Muscle layer of colon (tissue), 2 donors: Measurements from ENCODE around the gene DDX1.

Experiments used
- H3K27ac ChIP-seq: one replicate; pipeline ENCODE4 v1.7.0; 2013; ENCODE audit warnings: low read depth, mild to moderate bottlenecking, low read length, moderate library complexity
- H3K27me3 ChIP-seq, 2 donors: one replicate each; pipeline ENCODE4 v1.7.0; 2013; ENCODE audit warnings: low read length in 2 of 2, mild to moderate bottlenecking in 2 of 2; ENCODE audit not compliant: insufficient read depth in 2 of 2, control insufficient read depth in 1 of 2
- H3K36me3 ChIP-seq: one replicate; pipeline ENCODE4 v1.7.0; 2013; ENCODE audit warnings: mild to moderate bottlenecking, low read length; ENCODE audit not compliant: insufficient read depth
- H3K4me1 ChIP-seq: one replicate; pipeline ENCODE4 v1.7.0; 2013; ENCODE audit warnings: mild to moderate bottlenecking, low read length; ENCODE audit not compliant: insufficient read depth
- H3K4me3 ChIP-seq, 2 donors: one replicate each; pipeline ENCODE4 v1.7.0; 2013; ENCODE audit warnings: low read length in 2 of 2, low read depth in 1 of 2, mild to moderate bottlenecking in 1 of 2, moderate library complexity in 1 of 2
- H3K9ac ChIP-seq: one replicate; pipeline ENCODE4 v1.7.0; 2013; ENCODE audit warnings: low read length
- H3K9me3 ChIP-seq: one replicate; pipeline ENCODE4 v1.7.0; 2013; ENCODE audit warnings: mild to moderate bottlenecking, low read length
- donor health status: abdominal sarcoma.
- donor health status: Adenocarcinoma of cecum.

Gene DDX1

DNA sequence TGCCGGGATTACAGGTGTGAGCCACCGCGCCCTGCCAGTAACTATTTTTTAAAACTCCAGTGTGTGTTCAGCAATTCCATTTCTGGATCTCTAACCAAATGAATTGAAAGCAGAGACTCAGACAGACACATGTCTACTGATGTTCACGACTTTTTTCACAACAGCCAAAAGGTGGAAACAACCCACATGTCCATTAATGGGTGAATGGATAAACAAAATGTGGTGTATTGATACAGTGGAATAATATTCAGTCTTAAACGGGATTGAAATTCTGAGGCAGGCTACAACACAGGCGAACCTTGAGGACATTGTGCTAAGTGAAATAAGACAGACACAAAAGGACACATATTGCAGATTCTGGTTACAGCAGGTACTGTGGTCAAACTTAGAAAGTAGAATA is 55.0 kb downstream of the DDX1 start:
- Histone ChIP-seq H3K9me3 (no peaks in the 10 kb centered on the region), H3K4me1 (no peaks in the 10 kb centered on the region), H3K4me3 (no peak overlapping the region), H3K36me3 (no peaks in the 10 kb centered on the region), H3K9ac (no peak overlapping the region), H3K27me3 (no peaks in the 10 kb centered on the region), H3K27ac (no peak overlapping the region)

DNA sequence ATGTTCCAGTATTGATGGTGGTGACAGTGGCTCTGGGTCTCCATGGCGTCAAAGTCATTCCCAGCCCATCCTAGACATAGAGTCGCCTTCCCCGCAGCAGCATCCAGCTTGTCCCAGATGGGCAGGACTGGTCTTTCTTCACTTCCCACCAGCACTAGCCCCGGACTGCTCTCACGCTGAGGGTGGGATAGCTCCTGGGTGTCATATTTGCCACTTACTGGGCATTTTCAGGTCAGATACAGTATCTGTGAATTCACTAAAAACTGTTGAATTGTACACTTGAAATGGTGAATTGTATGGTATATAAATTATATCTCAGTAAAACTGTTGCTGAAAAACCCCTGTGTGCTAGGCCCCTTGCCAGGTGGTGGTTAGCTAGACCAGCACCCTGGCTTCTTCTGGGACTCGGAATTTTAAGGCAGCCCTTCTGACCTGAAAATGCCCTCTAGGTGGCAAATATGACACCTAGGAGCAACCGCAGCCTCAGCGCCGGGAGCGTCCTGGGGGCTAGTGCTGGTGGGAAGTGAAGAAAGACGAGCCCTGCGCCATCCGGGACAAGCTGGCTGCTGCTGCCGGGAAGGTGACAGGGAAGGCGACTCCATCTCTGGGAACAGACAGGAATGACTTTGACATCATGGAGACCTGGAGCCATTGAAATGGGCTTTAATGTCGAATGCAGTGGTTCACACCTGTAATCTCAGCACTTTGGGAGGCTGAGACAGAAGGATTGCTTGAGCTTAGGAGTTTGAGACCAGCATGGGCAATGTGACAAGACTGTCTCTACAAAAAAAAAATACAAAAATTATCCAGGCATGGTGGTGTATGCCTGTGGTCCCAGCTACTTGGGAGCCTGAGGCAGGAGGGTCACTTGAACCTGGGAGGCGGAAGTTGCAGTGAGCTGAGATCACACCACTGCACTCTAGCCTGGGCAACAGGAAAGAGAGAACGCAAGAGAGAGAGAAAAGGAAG is 56.2 kb downstream of the DDX1 start:
- no peaks in the 10 kb centered on the region for H3K9me3 ChIP-seq
- H3K27ac ChIP-seq, result no peak overlapping the region
- H3K4me3 ChIP-seq, result no peak overlapping the region
- no peaks in the 10 kb centered on the region for H3K36me3 ChIP-seq
- H3K9ac ChIP-seq, result no peak overlapping the region
- no peaks in the 10 kb centered on the region for H3K27me3 ChIP-seq
- no peaks in the 10 kb centered on the region for H3K4me1 ChIP-seq

DNA sequence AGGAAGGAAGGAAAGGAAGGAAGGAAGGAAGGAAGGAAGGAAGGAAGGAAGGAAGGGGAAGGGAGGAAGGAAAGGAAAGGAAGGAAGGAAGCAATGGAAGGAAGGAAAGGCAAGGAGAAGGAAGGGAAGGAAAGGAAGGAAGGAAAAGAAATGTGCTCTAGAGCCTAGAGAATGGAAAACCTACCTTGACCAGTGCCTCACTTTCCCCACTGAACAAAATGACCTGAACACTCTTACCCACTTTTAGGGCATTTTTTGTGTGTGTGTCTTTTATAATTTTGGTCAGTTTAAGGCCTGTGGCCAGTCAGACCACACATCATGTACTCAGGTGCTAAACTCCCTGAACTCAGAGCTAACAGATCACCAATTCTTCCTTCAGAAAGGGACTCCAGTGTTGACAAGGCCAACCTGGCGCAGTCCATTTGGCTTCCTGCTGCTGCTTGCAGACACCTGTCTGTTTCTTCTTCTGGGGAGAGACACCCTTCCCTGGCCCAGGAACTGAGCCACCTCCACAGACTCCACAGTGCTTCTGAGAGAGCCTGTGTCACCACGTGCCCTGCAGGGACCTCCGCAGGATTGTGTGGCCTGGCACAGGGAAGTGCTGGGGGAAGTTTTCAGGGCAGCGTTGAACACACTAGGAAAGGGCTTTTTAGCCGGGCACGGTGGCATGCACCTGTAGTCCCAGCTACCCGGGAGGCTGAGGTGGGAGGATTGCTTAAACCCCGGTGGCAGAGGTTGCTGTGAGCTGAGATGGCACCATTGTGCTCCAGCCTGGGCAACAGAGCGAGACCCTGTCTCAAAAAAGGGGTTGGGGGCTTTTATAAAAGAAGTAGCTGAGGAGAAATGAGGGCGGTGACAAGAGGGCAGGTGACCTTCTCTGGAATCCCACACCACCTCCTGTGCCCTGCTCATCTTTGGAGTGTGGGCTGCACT is 57.2 kb downstream of the DDX1 start:
- no peaks in the 10 kb centered on the region for H3K27me3 ChIP-seq

DNA sequence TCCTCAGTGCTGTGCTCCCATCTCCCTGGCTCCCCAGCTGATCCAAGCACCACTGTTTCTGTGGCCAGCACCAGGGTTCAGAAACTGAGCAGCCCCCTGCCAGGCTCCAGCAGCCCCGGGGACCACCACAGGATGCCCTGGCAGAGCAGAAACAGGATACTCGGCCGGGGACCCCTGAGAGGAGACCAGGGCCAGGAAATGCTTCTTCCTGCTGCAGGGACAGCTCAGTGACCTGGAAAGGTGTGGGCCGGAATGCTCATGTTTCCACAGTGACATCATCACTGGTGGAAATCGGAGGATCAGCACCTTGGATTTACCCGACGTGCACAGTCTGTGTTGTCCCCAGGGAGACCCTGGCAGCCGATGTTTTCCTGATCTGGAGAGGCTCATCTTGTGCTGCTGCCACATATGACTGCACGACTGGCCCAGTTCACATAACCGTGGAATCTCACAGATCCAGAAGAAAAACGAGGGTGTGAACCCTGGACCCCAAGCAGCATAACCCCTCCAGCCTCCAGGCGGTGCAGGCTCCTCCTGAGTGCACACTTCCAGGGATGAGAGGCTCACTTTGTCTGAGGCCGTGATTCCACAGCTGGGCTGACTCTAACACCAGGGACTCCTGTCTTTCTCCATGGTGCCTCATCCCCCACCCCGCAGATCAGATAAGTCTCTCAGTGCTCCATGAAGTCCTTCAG is 58.0 kb downstream of the DDX1 start:
- no peaks in the 10 kb centered on the region for H3K36me3 ChIP-seq
- no peaks in the 10 kb centered on the region for H3K9me3 ChIP-seq
- H3K27me3 ChIP-seq, result no peaks in the 10 kb centered on the region
- H3K4me3 ChIP-seq, result no peak overlapping the region
- H3K9ac ChIP-seq, result no peak overlapping the region
- H3K27ac ChIP-seq, result no peak overlapping the region
- H3K4me1 ChIP-seq, result no peaks in the 10 kb centered on the region

More for the DNA sequence above, 57.2 kb downstream of the DDX1 start:
- Histone ChIP-seq H3K4me3 (no peak overlapping the region), H3K9me3 (no peaks in the 10 kb centered on the region), H3K27ac (no peak overlapping the region), H3K9ac (no peak overlapping the region), H3K4me1 (no peaks in the 10 kb centered on the region), H3K36me3 (no peaks in the 10 kb centered on the region)

DNA sequence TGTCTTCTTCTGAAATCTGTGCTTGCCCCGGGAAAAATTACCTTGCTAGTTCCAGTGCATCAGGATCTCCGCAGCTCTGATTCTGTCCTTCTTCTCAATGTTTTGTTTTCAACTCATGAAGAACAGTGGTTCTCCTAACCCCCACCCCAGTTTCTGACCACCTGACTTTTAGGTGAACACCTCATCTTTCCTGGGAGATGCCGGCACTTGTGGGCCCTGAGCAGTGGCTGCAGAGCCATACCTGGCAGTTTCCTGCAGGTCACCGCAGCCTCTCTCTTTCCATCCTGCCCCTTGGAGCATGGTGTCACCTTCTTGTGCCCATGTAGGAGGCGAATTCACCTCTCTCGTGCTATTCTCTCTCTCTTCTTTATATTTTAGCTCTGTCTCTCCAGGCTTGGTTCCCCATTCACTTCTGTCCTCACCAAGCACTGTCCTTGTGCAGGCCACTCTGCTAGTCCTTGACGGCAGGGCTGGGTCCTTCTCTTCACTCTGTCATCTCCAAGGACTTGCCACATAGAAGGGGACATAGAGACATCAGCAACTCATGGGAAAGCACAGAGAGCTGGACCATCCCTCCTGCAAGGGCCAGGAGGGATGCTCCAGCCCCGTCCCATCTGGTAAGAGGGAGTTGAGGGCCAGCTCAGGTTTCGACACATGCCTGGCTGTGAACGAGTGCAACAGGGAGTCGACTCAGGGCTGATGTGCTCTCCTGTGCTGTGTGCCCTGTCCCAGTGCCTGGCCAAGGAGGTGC is 59.1 kb downstream of the DDX1 start:
- H3K9ac ChIP-seq, result no peak overlapping the region
- no peaks in the 10 kb centered on the region for H3K36me3 ChIP-seq
- H3K27ac ChIP-seq, result no peak overlapping the region
- no peaks in the 10 kb centered on the region for H3K4me1 ChIP-seq
- H3K27me3 ChIP-seq, result no peaks in the 10 kb centered on the region
- no peak overlapping the region for H3K4me3 ChIP-seq
- no peaks in the 10 kb centered on the region for H3K9me3 ChIP-seq

DNA sequence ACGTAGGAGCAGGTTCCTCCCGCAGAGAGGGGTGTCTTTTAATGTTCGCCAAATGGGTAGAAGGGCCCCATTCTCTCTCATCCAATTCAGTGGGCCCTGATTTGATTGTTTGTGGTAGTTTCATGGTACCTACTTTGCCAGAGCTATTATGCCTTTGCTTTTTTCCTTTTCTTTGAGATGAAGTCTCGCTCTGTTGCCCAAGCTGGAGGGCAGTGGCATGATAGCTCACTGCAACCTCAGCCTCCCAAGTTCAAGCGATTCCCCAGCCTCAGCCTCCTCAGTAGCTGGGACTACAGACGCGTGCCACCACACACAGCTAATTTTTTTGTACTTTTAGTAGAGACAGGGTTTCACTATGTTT is 59.7 kb downstream of the DDX1 start:
- Histone ChIP-seq H3K9ac (no peak overlapping the region), H3K27ac (no peak overlapping the region), H3K9me3 (no peaks in the 10 kb centered on the region), H3K4me1 (no peaks in the 10 kb centered on the region), H3K27me3 (no peaks in the 10 kb centered on the region), H3K4me3 (no peak overlapping the region), H3K36me3 (no peaks in the 10 kb centered on the region)

DNA sequence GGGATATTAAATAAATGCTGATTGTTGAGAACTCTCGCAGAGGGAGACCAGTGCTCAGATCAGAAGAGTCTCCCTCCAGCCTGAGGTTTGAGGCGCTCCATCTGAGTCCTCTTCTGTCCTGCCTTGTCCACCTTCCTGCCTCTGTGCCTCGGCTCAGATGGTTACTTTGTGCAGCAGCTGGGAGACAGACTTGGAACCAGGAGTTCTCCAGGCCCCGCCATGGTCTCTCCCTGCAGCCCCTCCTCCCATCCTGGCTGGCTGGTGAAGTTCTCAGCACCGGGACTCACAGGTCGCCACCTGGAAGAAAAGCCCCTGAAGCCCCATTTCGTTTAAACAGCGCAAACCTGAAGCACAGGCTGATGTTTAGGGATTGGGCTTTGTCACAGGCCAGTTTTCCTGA is 60.6 kb downstream of the DDX1 start:
- H3K27ac ChIP-seq, result no peak overlapping the region
- H3K27me3 ChIP-seq, result no peaks in the 10 kb centered on the region
- H3K4me1 ChIP-seq, result no peaks in the 10 kb centered on the region
- H3K9me3 ChIP-seq, result no peaks in the 10 kb centered on the region
- no peaks in the 10 kb centered on the region for H3K36me3 ChIP-seq
- H3K9ac ChIP-seq, result no peak overlapping the region
- H3K4me3 ChIP-seq, result no peak overlapping the region

DNA sequence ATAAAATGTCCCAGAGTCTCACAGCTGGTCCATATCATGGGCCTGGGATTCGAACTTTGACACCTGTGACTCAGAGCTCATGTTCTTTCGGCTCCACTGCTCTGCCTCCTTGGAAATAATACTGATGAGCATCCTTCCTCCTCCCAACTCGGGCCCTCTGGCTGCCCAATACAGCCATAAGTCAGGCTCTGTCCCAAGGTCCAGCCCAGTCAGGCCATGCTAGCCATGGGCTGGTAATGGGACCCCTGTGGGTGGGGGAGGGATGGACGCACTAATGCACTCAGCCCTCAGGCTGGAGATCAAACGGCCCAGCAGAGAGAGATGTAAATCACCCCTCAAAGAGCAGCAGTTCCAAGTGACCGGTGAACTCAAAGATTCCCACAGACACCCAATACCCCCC is 61.1 kb downstream of the DDX1 start:
- Histone ChIP-seq H3K27me3 (no peaks in the 10 kb centered on the region), H3K4me1 (no peaks in the 10 kb centered on the region), H3K27ac (no peak overlapping the region), H3K4me3 (no peak overlapping the region), H3K9me3 (no peaks in the 10 kb centered on the region), H3K36me3 (no peaks in the 10 kb centered on the region), H3K9ac (no peak overlapping the region)

DNA sequence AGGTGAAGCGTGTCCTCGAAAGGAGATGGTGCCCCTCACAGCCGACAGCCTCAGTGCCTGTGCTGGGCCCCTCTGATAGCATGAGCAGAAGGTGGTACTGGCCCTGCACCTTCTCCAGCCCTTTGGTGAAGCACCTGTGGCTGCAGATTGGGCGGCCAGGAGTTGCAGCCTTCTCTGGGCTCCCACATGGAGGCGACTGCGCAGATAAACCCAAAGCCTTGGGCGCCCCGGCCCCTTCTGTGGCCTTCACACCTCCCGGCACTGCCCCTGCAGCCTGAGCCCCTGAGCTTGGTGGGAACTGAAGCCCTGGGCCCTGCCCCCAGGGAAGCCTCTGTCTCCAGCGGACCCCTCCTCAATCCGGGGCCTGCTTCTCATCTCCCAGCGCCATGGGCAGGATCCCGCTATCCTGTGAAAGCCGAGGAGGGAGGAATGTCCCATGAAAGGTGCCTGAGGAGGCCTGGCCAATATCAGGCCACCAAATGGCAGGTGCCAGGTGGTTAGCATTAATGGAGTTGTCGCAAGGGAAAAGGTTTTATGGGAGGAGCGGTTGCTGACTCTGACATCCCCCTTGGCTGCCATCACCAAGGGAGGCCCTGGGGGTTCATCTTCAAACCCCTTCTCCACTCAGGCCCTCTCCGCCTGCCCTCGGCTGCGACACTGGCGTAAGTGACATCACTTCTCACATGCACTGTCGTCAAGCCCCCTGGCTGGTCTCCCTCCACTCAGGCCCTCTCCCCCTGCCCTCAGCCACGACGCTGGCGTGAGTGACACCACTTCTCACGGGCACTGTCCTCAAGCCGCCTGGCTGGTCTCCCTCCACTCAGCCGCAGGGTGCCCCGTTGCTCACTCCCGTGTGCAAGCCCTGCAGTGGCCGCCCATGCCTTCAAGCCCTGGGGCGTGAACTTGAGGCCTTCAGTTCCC is 62.4 kb downstream of the DDX1 start:
- Histone ChIP-seq H3K9ac (no peak overlapping the region), H3K36me3 (no peaks in the 10 kb centered on the region), H3K27me3 (no peaks in the 10 kb centered on the region), H3K4me1 (no peaks in the 10 kb centered on the region), H3K9me3 (no peaks in the 10 kb centered on the region), H3K27ac (no peak overlapping the region), H3K4me3 (no peak overlapping the region)

DNA sequence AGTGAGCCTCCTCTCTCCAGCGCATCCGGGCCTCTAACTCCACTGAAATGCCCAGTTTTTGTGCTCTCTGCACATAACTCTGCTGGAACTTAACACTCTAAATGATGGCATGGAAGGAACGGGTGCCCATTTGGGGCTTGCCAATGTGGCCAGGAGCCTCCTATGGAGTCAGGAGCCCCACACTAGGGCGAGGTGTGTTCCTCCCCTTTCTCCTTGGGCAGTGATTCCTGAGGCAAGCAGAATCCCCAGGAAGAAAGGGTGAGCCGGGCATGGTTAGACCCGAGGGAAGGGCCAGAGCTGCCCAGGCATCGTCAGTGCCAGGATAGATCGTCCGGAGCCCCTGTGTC is 63.0 kb downstream of the DDX1 start:
- Histone ChIP-seq H3K9ac (no peak overlapping the region), H3K27me3 (no peaks in the 10 kb centered on the region), H3K27ac (no peak overlapping the region), H3K9me3 (no peaks in the 10 kb centered on the region), H3K4me3 (no peak overlapping the region), H3K4me1 (no peaks in the 10 kb centered on the region), H3K36me3 (no peaks in the 10 kb centered on the region)
